Kidney (tissue), 14 donors: Measurements from ENCODE around the gene LARGE1. TPM values are rescaled to one million over a fixed set of nuclear protein-coding genes. Genes with fewer than 3 reads are reported as not detected.

Source experiments
- DNase-seq, 5 donors: peaks; one replicate each; pipeline ENCODE4 v3.0.0-alpha.2; 2013 to 2020
- FAIRE-seq: peaks from 2 replicates; lab custom pipeline; 2012; peaks lifted over from hg19 to GRCh38; lab: Jason Lieb, UNC
- H3K27ac ChIP-seq, 2 donors: one replicate each; pipeline ENCODE4 v1.7.0; 2013; ENCODE audit warnings: low read depth in 2 of 2, low read length in 2 of 2, inconsistent platforms in 1 of 2
- H3K27me3 ChIP-seq: one replicate; pipeline ENCODE4 v1.7.1; 2013; ENCODE audit warnings: low read length, inconsistent platforms; ENCODE audit not compliant: control insufficient read depth, insufficient read depth
- H3K36me3 ChIP-seq, 3 donors: one replicate each; pipeline versions ENCODE4 v1.7.0 to v1.7.1; 2013; ENCODE audit warnings: low read length in 3 of 3, control low read depth in 1 of 3, inconsistent platforms in 1 of 3; ENCODE audit not compliant: insufficient read depth in 3 of 3, control insufficient read depth in 2 of 3
- H3K4me1 ChIP-seq, 3 donors: one replicate each; pipeline versions ENCODE4 v1.7.0 to v1.7.1; 2013; ENCODE audit warnings: low read length in 3 of 3, inconsistent platforms in 1 of 3, low read depth in 1 of 3; ENCODE audit not compliant: control insufficient read depth in 2 of 3, insufficient read depth in 2 of 3
- H3K4me3 ChIP-seq, 3 donors: one replicate each; pipeline versions ENCODE4 v1.7.0 to v1.8.1; 2013; ENCODE audit warnings: low read length in 3 of 3, control low read depth in 1 of 3, inconsistent platforms in 1 of 3
- H3K9ac ChIP-seq, 3 donors: one replicate each; pipeline versions ENCODE4 v1.7.0 to v1.7.1; 2013; ENCODE audit warnings: low read length in 3 of 3, control low read depth in 1 of 3, inconsistent platforms in 1 of 3
- H3K9me3 ChIP-seq, 3 donors: one replicate each; pipeline versions ENCODE4 v1.7.0 to v1.7.1; 2013; ENCODE audit warnings: low read length in 3 of 3, control low read depth in 1 of 3, inconsistent platforms in 1 of 3; ENCODE audit not compliant: control insufficient read depth in 2 of 3, insufficient read depth in 1 of 3
- CTCF ChIP-seq: IDR thresholded peaks from 3 replicates; pipeline ENCODE4 v1.5.1; 2012; ENCODE audit warnings: mild to moderate bottlenecking, moderate library complexity, borderline replicate concordance; ENCODE audit not compliant: insufficient read depth; ENCODE audit errors: extremely low read depth
- intact Hi-C: fragments of 100-400 bp; cut with DNase I; formaldehyde crosslinking; loops from one replicate; pipeline ENCODE4 v1.11.1; 2022
- polyA plus RNA-seq: library from polyadenylated mRNA; stranded (reverse); fragments of 350-450 nt; fragmentation: Illumina TruSeq; extraction: RNeasy Lipid Tissue Mini Kit (QIAGEN cat#74804); gene quantifications from one replicate; pipeline ENCODE4 v1.2.3, GENCODE V29; 2014; ENCODE audit warnings: low read depth, low replicate concordance; ENCODE audit not compliant: insufficient read depth
- total RNA-seq: library from RNA; stranded (reverse); fragmentation: NEBNext Ultra II Directional; extraction: Animal tissue kit (Norgen Biotek cat#: 25700); gene quantifications from one replicate; pipeline ENCODE4 v1.2.1, GENCODE V29; 2021
- donor health status: control.
- donor health status: control.
- donor health status: control.
- donor health status: control.
- donor health status: control.
- donor health status: DM: yes; HTN: yes; CAD: no.
- donor health status: Normal renal cell carcinoma (clear cell type).

LARGE1 gene
- total and polyA plus RNA-seq, 2 donors from 2014 or later: 5.0 to 22.9 TPM

- DNase-seq: peak in 4 of 5 donors; percentile 58 to 72 (median 62)
- Histone ChIP-seq H3K4me3 (no peak overlapping the region), H3K9me3 (peaks cover 0 to 2% (median 0%) of the 10 kb centered on the region in 3 donors), H3K36me3 (peaks cover 0 to 2% (median 0%) of the 10 kb centered on the region in 3 donors), H3K9ac (no peak overlapping the region), H3K4me1 (no peaks in the 10 kb centered on the region), H3K27me3 (no peaks in the 10 kb centered on the region), H3K27ac (no peak overlapping the region)
- no peak for FAIRE-seq
- intact Hi-C loops: no loop called here
- TF ChIP-seq CTCF: no peak
These were observed 537.8 kb downstream of the LARGE1 start for GRCh38 chr22:33382436-33382835.

- H3K4me1 ChIP-seq: no peaks in the 10 kb centered on the region
- no peak overlapping the region for H3K27ac ChIP-seq
- FAIRE-seq: no peak
- intact Hi-C loops: no loop called here
- H3K9ac ChIP-seq: no peak overlapping the region
- H3K27me3 ChIP-seq: no peaks in the 10 kb centered on the region
- no peak for DNase-seq
- H3K9me3 ChIP-seq: peaks cover 0 to 2% (median 0%) of the 10 kb centered on the region in 3 donors
- no peak overlapping the region for H3K4me3 ChIP-seq
- peaks cover 0 to 2% (median 0%) of the 10 kb centered on the region in 3 donors for H3K36me3 ChIP-seq
- no peak for TF ChIP-seq CTCF
These were observed 538.5 kb downstream of the LARGE1 start for GRCh38 chr22:33381531-33382406.

- peaks cover 0 to 2% (median 0%) of the 10 kb centered on the region in 3 donors for H3K36me3 ChIP-seq
- H3K4me3 ChIP-seq: no peak overlapping the region
- TF ChIP-seq CTCF: no peak
- no peaks in the 10 kb centered on the region for H3K27me3 ChIP-seq
- peaks cover 0 to 2% (median 0%) of the 10 kb centered on the region in 3 donors for H3K9me3 ChIP-seq
- no peak overlapping the region for H3K27ac ChIP-seq
- no peak overlapping the region for H3K9ac ChIP-seq
- H3K4me1 ChIP-seq: no peaks in the 10 kb centered on the region
- no peak for DNase-seq
- FAIRE-seq: no peak
- intact Hi-C loops: no loop called here
These were observed 539.3 kb downstream of the LARGE1 start for GRCh38 chr22:33380789-33381530.
